Stimulated activated CD8-positive, alpha-beta memory T cell treated with anti-CD3 and anti-CD28 coated beads, Interleukin-15, amount 100 ng/mL, for 4 hours (primary cell): Measurements from ENCODE around the gene SCN2B.
"Not testable (repeated sequence)": the region's sequence is repeated elsewhere in the genome, so short reads cannot be mapped to it uniquely, and the experiment has no call there.

Experiments
- DNase-seq, 2 donors: peaks; one replicate each; pipeline ENCODE4 v3.0.0-alpha.2; 2020; ENCODE audit warnings: low read depth in 2 of 2

Gene SCN2B

DNA sequence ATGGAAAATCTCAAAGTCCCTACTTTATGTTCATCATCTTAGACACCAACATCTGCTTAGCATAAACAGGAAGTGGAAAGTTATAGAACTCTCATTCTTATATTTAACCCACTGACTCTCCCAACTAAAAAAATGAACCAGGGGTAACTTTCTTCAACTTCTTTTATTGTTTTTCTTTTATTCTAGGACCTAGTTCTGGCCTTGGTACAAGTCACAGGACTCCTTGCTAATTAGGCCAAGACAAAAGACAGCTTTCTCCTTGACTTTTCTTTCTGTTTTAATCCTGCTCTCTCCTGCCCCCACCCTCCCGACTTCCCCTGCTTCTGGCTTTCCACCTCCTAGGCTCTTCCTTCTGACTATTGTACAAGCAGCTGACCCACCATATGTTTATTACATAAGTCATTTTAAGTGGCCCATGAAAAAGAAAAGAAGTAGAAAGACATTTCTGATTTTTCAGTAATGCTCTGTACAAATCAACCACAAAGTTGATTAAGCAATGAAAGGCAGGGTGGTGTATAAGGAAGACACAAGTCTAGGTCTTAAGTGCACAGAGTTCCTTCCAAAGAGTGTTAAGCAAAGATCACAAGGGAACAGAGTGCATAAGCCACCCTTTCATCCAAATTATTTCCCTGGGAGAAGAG, 30.1 kb upstream of the SCN2B start:
- no peak for DNase-seq

- DNase-seq: no peak
These were observed 29.4 kb upstream of the SCN2B start for GRCh38 chr11:118205606-118206378.

GRCh38 chr11:118202599-118203422, 26.4 kb upstream of the SCN2B start:
- DNase-seq: peak in 1 of 2 donors; percentile 46

DNA sequence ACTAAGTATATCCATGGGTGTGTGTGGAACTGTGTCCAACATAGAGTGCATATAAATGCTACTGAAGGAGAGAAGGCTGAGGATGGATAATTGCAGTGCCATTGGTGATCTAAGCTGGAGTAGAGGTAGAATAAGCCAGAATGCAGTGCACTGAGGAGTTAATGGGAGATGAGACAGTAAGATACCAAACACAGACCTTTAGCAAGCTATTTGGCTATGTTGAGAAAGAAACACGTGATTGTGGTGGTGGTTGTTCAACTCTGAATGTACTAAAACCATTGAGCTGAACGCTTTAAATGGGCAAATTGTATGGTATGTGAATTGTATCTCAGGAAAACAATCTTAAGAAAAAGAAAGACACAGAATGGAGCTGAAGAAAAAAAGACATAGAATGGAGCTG, 25.5 kb upstream of the SCN2B start:
- DNase-seq: no peak

DNA sequence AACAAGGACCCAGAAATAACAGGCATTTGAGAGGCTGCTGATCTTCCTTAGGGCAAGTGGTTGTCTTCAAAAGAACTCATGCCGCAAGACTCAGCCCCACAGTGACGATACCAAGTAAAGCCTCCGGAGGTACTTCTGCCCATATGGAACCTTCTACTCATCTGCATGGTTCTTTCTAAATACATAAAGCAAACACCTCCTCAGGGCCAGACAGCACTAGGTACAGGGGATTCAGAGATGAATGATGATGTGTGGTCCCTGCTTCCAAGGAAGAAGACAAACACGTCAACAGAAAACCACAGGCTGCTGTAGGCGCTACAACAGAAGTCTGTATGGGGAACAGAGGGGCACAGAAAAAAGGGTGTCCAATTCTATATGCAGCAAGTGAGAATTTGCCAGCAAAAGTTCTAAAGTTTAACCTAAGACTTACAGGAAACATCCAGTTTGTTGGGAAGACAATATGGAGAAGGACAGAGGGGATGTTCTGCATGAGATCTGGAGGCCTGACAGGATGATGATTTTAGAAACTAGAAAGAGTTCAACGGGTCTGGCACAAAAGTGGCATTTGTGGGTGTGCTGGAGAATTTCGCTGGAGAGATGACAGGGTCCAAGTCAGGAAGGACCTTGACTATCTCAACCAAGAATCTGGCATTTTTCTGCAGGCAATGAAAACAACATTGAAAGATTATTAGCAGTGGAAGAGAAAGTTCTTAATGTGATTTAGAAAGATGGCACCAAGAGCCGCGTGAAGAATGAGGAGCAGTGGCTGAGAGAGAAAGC, 24.7 kb upstream of the SCN2B start:
- peak in 1 of 2 donors; percentile 64 for DNase-seq

GRCh38 chr11:118200497-118200896, 24.1 kb upstream of the SCN2B start:
- DNase-seq: no peak

- DNase-seq: no peak
These were observed 22.7 kb upstream of the SCN2B start for GRCh38 chr11:118199135-118199534.

DNA sequence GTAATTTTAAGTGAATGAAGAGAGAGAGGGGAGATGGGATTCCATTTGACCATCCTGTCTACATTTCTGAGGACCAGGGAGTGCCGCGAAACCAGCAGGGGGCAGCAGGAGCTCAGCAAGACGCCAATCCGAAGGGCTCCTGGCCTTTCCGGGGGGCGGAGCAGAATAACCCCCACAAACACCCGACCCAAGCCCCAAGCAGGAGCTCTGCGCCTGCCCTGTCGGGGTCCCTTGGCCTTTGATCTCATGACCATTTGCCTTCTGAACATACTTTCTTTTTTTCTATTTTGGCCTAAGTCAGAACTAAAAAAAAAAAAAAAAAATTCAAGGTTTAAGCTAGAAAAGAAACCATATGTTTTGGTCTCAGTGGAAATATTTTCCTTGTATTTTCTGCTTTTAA, 21.9 kb upstream of the SCN2B start:
- peak; percentile 53 to 75 for DNase-seq

GRCh38 chr11:118194835-118195627, 18.6 kb upstream of the SCN2B start:
- no peak for DNase-seq

- DNase-seq: no peak
These were observed 17.6 kb upstream of the SCN2B start for GRCh38 chr11:118193910-118194566.

- DNase-seq: not testable (repeated sequence)
These were observed 16.4 kb upstream of the SCN2B start for GRCh38 chr11:118192817-118193216.

DNA sequence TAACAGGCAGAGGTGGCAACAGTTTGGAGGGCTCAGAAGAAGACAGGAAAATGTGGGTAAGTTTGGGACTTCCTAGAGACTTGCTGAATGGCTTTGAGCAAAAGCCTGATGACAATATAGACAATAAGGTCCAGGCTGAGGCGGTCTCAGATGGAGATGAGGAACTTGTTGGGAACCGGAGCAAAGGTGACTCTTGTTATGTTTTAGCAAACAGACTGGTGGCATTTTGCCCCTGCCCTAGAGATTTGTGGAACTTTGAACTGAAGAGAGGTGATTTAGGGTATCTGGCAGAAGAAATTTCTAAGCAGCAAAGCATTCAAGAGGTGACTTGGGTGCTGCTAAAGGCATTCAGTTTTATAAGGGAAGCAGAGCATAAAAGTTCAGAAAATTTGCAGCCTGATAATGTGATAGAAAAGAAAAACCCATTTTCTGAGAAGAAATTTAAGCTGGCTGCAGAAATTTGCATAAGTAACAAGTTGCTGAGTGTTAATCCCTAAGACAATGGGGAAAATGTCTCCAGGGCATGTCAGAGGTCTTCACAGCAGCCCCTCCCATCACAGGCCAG, 14.6 kb upstream of the SCN2B start:
- not testable (repeated sequence) for DNase-seq

DNA sequence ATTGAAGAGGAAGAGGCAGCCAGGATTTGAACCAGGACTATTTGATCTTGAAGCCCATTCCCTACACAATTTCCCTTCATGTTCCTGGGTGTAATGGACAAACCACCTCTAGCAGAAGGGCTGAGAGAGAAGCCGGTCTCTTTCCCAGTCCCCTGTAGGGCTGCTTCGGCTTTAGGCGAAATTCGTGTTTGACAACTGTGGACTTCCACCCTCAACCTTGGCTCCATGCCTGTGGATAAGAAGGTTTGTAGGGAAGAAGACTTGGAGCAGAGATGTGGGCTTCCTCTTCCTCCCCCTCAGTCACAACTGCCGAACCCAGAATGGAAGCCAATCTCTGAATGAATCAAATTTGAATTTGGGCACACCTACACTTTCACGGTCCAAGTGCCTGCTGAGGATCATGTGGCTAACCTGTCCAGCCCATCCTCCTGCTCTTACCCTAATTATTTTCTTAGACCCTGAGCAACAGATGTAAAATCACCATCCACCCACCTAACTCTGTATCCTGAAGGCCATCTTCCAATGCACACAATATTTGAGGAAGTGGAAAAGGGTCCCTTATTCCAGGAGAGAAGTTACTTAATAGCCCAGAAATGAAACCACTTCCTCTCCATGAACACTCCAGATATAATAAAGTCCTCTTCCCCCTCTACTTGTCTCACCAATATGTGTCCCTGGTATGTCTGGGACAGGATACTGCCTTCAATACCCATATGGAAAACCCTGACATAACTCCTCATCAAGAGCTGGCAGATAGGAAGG, 10.1 kb upstream of the SCN2B start:
- DNase-seq: no peak

DNA sequence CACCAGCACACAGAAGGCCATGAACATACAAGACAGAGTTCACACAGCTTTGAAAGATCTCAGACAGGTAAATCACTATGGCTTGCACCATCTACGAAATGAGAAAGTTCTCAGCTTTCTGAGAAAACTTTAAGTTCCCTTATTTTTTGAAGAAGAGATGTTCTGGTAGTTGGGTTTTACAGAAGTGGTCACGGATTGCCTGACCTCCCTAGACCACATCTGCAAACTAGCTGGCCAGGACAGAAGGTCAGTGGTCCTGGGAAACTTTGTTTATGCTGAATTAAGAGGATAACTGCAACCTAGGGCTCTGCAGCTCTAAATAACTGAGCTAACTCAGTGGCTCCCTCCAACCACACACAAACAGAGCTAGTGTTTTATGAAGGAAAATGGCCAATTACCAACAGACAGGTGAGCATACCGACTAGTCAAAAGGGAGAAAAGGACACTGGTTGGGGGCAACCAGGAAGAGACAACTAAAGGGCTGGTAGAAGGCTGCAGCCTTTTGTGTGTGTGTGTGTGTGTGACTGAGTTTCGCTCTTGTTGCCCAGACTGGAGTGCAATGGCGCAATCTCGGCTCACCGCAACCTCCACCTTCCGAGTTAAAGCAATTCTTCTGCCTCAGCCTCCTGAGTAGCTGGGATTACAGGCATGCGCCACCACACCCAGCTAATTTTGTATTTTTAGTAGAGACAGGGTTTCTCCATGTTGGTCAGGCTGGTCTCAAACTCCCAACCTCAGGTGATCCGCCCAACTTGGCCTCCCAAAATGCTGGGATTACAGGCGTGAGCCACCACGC, 8.5 kb upstream of the SCN2B start:
- DNase-seq: no peak

DNA sequence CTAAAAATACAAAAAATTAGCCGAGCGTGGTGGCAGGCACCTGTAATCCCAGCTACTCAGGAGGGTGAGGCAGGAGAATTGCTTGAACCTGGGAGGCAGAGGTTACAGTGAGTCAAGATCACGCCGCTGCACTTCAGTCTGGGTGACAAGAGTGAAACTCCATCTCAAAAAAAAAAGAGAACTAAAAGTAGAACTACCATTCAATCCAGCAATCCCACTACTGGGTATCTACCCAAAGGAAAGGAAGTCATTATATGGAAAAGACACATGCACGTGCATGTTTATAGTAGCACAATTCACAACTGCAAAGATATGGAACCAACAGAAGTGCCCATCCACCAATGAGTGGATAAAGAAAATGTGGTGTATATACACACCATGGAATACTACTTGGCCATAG, 7.3 kb upstream of the SCN2B start:
- DNase-seq: not testable (repeated sequence)

DNA sequence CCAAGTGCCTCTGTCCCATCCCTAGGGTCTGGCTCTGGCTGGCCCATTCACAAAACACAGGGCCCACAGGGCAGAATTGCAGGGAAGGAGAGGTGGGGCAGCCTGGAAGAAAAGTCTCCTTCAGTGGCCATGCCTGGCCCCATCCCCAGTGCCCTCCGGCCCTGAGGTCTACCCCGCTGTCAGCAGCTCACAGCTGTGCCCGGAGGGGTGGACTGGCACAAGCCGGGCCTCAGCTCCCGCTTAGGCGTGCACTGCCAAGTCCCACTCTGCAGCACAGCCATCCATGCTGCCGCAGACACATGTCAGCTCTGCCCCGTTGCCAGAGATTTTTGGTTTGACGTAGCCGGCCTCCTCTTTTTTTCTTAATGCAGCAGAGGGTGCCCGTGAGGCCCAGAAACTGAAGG, 3.9 kb upstream of the SCN2B start:
- DNase-seq: no peak

DNA sequence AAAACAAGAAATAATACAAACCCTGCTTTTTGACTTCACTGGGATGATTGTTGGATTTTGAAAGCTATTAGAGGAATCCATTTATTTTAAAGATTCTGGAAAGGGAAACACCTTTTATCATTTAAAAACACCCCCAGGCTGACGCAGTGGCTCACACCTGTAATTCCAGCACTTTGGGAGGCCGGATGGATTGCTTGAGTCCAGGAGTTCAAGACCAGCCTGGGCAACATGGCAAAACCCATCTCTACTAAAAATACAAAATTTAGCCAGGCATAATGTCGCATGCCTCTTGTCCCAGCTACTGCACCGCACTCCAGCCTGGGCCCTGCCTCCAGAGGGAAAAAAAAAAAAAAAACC, 317 bp upstream of the SCN2B start:
- no peak for DNase-seq
